Stromal cell of bone marrow (primary cell): ENCODE results near the gene GLT1D1.
"Not testable (repeated sequence)": the region's sequence is repeated elsewhere in the genome, so short reads cannot be mapped to it uniquely, and the experiment has no call there.

Experiments
- DNase-seq: peaks from one replicate; pipeline ENCODE4 v3.0.0-alpha.2; 2012; ENCODE audit warnings: low read depth

The GLT1D1 gene

DNA sequence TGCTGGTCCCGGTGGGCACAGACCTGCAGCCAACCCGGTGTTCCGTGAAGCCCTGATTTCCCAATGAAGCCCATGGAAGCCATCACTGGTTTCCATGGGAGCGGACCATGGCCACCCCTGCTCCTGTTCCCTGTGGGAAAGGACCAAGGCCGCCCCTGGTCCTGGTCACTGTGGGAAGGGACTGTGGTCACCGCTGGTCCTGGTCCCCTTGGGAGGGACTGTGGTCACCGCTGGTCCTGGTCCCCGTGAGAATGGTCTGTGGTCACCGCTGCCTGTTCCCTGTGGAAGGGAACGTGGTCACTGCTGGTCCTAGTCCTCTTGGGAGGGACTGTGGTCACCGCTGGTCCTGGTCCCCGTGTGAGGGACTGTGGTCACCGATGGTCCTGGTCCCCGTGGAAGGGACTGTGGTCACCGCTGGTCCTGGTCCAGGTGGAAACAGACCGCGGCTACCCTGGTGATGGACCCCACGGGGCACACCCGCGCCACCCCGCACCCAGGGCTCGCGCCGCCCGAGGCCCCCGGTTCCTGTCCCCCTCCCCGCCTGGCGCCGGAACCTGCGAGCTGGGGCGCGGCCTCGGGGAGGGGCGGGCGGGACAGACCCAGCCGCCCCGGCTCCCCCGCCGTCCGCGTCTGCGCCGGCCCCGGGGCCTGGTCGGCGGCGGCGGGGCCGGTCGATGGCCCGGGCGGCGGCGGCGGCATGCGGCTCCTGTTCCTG, at the start of gene GLT1D1:
Gene GLT1D1, plus strand, starts transcription at position 594 of the 715 bp plus-strand sequence. Its CDS starts 104 bp downstream, at position 698.
- DNase-seq = no peak

- DNase-seq = no peak
Measured at GRCh38 chr12:128803788-128804187, 49.5 kb upstream of the GLT1D1 start.

GRCh38 chr12:128804762-128805161, 48.5 kb upstream of the GLT1D1 start:
- DNase-seq = no peak

DNA sequence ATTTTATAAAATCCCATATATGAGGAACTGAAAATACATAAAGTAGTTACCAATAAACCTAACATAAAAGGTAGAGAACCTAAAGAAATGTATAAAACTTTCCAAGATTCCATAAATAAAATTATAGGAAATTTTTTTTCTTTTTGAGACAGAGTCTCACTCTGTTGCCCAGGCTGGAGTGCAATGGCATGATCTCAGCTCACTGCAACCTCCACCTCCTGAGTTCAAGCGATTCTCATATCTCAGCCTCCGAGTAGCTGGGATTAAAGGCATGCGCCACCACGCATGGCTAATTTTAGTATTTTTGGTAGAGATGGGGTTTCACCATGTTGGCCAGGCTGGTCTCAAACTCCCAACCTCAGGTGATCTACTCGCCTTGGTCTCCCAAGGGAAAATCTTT, 47.9 kb upstream of the GLT1D1 start:
- DNase-seq = not testable (repeated sequence)

GRCh38 chr12:128806573-128806972, 46.7 kb upstream of the GLT1D1 start:
- no peak for DNase-seq

DNA sequence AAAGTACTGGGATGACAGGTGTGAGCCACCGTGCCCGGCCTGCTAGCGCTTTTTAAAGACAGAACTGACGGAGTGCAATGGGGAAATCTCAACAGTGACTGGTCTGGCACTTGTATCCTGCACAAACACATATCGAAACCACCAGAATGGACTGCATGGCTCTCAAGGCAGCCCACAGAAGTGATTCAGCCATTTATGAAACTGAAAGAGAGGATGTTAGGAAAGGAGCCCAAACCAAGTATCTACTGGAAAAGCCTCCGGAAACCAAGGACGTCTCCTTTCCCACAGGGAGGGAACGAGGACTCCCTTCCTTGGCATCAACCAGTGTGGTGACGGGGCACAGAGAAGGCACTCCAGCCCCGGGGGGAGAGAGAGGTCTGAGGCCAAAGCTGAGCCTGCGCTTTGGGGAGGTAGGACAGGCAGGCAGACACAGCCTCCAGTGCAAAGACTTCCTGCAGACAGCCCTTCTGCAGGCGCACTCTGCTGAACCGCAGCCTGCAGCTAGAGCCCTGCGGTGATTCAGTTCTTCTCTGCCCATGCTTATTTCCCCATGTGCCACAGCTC, 46.0 kb upstream of the GLT1D1 start:
- DNase-seq = peak; percentile 83

DNA sequence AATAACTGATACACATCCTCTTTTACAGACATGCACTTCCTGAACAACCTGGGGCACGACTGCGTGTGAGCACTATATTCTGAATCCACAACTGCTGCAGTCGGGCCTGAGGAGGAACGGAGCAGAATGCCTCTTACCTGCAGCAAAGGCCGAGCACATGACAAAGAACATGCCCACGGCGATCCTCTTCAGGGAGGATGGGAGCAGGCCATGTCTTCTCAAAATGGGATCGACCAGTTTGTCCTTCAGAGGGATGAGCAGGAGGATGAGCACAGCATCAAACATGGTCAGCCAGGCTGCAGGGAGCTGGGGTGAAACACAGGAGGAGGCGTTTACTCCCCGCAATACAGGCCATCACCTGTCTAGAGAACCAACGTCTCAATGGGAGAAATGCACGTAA, 44.6 kb upstream of the GLT1D1 start:
- no peak for DNase-seq

- no peak for DNase-seq
Measured at GRCh38 chr12:128810182-128811127, 42.8 kb upstream of the GLT1D1 start.

DNA sequence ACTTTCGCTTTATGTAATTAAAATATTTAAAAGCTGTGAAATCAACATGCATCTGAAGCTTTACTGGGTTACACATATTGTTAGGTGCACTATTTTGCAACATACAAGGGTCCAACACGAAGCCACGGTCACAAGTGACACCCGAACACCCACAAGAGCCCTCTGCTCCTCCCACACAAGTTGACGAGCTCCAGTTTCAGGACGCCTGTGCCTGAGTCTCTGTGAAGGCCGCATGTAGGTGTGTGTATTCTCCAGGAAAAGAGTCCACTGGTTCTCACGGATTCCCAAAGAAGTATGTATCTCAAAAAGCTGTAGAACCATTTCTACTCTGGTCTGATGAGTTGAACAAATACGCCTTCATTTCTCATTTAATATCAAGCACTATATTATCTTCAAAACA, 41.5 kb upstream of the GLT1D1 start:
- no peak for DNase-seq

DNA sequence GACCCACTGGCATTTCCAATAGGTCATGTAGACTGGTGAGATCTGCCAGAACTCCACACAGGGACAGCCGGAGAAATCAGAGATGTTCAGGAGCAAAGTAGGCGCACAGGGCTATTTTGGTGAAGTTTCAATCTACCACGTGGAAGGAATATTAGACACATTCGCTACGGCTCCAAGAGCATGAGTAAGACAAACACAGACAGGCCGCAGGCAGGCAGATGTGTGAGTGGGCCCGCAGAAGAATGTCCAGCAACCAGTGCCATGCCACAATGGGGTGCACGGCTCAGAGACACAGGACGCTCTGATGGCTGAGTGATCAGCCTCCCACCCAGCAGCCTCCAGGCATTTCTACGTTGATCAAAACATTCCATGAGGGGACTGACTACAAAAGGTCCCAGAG, 39.9 kb upstream of the GLT1D1 start:
- peak; percentile 54 for DNase-seq

DNA sequence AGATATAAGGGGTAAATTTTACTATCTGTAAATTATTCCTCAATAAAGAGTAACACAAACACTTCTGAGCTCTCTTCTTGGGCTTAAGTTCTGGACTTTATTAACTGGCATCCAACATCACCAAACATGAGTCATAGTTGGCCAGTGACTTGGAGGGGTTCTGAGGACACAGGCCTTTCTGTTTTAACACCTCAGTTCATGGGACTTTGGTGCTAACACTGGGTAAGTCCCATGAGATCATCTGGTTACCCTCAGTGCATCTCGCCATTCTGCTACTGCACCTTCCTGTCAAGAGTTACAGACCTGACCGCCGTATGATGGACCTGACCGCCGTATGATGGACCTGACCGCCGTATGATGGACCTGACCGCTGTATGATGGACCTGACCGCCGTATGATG, 39.4 kb upstream of the GLT1D1 start:
- no peak for DNase-seq

DNA sequence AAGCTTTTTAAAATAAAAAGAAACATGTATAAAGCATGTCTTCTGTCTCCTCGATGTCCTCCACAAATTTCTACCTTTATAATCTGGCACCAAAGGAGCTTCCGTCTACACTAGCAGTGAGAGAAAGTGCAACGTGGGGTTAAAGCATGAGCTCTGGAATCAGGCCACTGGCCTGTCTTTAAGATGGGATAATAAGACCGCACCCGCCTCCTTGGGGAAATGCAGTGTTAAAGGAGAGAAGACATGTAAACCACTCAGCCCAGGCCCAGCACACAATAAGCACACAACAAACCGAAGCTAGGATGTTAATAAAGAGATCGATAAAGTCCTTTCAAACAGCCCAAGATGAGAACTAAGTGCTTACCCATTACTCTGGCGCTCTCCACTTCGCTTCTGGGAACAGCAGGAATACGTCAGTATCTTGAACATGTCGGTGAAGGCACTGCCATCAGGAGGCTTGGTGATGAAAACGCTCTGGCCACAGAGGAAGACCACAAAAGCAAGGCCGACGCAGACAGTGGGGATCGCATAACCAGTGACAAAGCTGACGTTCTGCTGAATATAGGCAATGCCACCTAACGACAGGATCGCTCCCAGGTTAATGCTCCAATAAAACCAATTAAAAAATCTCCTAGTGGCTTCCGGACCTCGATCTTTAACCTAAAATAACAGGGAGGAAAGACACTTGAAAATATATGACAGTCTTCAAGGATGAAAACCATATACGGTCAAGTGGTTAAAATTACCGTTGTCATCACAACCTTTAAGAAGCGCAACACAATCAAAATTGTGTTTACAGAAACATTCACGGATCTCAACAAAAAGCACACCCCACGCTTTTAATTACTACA, 38.6 kb upstream of the GLT1D1 start:
- DNase-seq = no peak

GRCh38 chr12:128815779-128816642, 37.3 kb upstream of the GLT1D1 start:
- DNase-seq = no peak

DNA sequence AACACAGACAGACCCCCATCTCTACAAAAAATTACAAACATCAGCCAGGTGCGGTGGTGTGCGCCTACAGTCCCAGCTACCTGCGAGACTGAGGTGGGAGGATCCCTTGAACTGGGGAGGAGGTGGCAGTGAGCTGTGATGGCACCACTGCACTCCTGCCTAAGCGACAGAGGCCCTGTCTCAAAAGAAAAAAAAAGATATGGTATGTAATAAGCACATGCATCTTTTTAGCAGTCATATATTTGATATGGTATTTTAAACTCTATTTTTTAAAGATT, 36.7 kb upstream of the GLT1D1 start:
- no peak for DNase-seq

DNA sequence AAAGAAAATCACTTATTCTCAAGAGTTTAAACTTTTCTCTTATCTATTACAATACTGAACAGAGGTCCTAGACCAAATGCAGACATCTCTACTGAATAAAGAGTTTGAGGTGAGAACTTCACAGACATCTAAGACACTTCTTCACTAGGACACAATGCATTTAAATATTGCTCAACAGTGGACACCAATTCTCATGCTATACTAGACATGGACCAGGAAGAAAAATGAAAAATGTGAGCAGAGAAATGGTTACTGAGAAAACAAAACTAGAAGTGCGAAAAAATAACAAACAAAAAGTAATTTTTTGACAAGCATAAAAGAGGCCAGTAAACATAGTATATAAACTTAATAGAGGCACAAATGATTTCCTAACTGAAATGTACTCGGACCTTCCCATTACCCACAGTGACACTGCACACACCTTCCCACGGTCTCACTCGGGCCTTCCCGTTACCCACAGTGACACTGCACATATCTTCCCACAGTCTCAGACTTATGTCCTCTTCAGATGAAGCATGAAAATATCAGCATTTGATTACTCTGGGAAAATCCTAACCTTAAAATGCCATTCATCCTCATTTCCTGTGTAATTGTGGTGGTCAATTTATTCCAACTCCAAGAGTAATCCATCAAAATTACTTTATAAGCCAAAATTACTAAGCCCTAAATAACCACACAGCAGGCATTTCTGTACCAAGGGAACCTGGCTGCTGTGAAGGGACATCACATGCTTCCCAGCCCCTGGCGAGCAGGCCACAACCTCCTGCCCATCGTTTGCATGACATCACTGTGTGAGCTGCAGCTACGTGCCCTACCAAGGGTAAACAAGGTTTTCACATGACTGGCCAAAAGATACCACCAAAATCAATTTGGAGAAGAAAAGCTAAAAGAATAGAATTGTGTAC, 35.9 kb upstream of the GLT1D1 start:
- DNase-seq = peak; percentile 56

GRCh38 chr12:128818065-128819022, 34.9 kb upstream of the GLT1D1 start:
- DNase-seq = no peak

GRCh38 chr12:128819293-128820144, 33.8 kb upstream of the GLT1D1 start:
- DNase-seq = no peak

DNA sequence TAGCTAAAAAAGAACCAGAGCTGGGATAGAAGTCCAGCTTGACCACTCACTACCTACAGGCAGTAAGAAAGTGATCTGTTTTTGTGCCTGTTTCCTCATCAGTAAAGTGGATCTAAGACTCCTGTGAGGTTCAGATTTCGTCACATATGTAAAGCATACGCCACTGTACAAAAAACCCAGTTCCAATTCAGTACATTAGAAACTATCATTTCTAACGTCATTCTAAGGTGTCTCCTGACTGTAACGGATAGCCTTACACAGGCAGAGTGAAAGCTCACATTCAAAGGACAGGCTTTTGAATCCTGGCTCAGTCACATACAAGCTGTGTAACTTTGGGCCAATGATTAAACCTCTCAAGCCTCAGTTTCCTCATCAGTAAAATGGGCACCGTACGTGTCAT, 33.0 kb upstream of the GLT1D1 start:
- no peak for DNase-seq
